ENCODE measurements around the gene NOP53. TPM values are rescaled to one million over a fixed set of nuclear protein-coding genes. Genes with fewer than 3 reads are reported as not detected.

NOP53 gene
- total and polyA plus RNA-seq, 7 donors, result 96.3 to 268 (median 166) TPM

GRCh38 chr19:47729799-47730520, 15.4 kb upstream of the NOP53 start:
- Histone ChIP-seq H3K27me3 (ENCODE audit: insufficient read depth in 3 of 3, low read length in 2 of 3) (peaks cover 0 to 11% (median 0%) of the 10 kb centered on the region in 3 donors), H3K9me3 (no peaks in the 10 kb centered on the region), H3K4me1 (peaks cover 11% of the 10 kb centered on the region), H3K27ac (peak overlapping the region; percentile 51), H3K4me3 (peak overlapping the region; percentile 21), H3K36me3 (ENCODE audit: insufficient read depth in 1 of 2, low read depth in 1 of 2) (peaks cover 0 to 14% of the 10 kb centered on the region in 2 donors)
- DNase-seq (peak; percentile 74 to 86), ATAC-seq (peak; percentile 55 to 79 (median 70))
- 51 to 59% (median 53%) methylated on average over 26 to 30 of the region's 30 CpGs for WGBS, 3 donors
- intact Hi-C loops (cut with DNase I), result no loop called here
- no peak for TF ChIP-seq CTCF (IDR thresholded peaks at IDR 0.05)

- H3K27me3 ChIP-seq (ENCODE audit: insufficient read depth in 3 of 3, low read length in 2 of 3), result peaks cover 0 to 11% (median 0%) of the 10 kb centered on the region in 3 donors
- H3K4me3 ChIP-seq, result no peak overlapping the region
- ATAC-seq (no peak), DNase-seq (no peak)
- WGBS, 3 donors, result 81 to 86% (median 81%) methylated on average over 8 of the region's 8 CpGs
- intact Hi-C loops (cut with DNase I), result no loop called here
- no peaks in the 10 kb centered on the region for H3K9me3 ChIP-seq
- peaks cover 11% of the 10 kb centered on the region for H3K4me1 ChIP-seq
- H3K27ac ChIP-seq, result no peak overlapping the region
- no peak for TF ChIP-seq CTCF (IDR thresholded peaks at IDR 0.05)
- peaks cover 0 to 18% of the 10 kb centered on the region in 2 donors for H3K36me3 ChIP-seq (ENCODE audit: insufficient read depth in 1 of 2, low read depth in 1 of 2)
Measured at GRCh38 chr19:47730521-47730889, 14.8 kb upstream of the NOP53 start.

- intact Hi-C loops (cut with DNase I), result no loop called here
- H3K27ac ChIP-seq, result no peak overlapping the region
Measured at GRCh38 chr19:47730910-47731309, 14.4 kb upstream of the NOP53 start.

GRCh38 chr19:47735131-47735530, 10.2 kb upstream of the NOP53 start:
- DNase-seq (no peak), ATAC-seq (no peak)
- Histone ChIP-seq H3K27me3 (ENCODE audit: insufficient read depth in 3 of 3, low read length in 2 of 3) (peaks cover 0 to 7% (median 0%) of the 10 kb centered on the region in 3 donors), H3K9me3 (no peaks in the 10 kb centered on the region), H3K4me3 (no peak overlapping the region), H3K4me1 (no peaks in the 10 kb centered on the region), H3K27ac (no peak overlapping the region), H3K36me3 (ENCODE audit: insufficient read depth in 1 of 2, low read depth in 1 of 2) (peaks cover 0 to 19% of the 10 kb centered on the region in 2 donors)
- no peak for TF ChIP-seq CTCF (IDR thresholded peaks at IDR 0.05)
- WGBS, 3 donors, result 76 to 83% (median 82%) methylated on average over 4 of the region's 4 CpGs
- intact Hi-C loops (cut with DNase I), result no loop called here

More at GRCh38 chr19:47730910-47731309, 14.4 kb upstream of the NOP53 start:
- 86 to 92% (median 88%) methylated on average over 8 of the region's 8 CpGs for WGBS, 3 donors
- DNase-seq (no peak), ATAC-seq (no peak)
- peaks cover 11% of the 10 kb centered on the region for H3K4me1 ChIP-seq
- H3K4me3 ChIP-seq, result no peak overlapping the region
- peaks cover 0 to 11% (median 0%) of the 10 kb centered on the region in 3 donors for H3K27me3 ChIP-seq (ENCODE audit: insufficient read depth in 3 of 3, low read length in 2 of 3)
- H3K9me3 ChIP-seq, result no peaks in the 10 kb centered on the region
- H3K36me3 ChIP-seq (ENCODE audit: insufficient read depth in 1 of 2, low read depth in 1 of 2), result peaks cover 0 to 18% of the 10 kb centered on the region in 2 donors
- TF ChIP-seq CTCF (IDR thresholded peaks at IDR 0.05), result no peak
